Urothelium cell line (cell line): ENCODE results near the gene OCIAD1.
"Not testable (repeated sequence)": the region's sequence is repeated elsewhere in the genome, so short reads cannot be mapped to it uniquely, and the experiment has no call there.

Experiments used
- DNase-seq: peaks from one replicate; pipeline ENCODE4 v3.0.0; 2011; ENCODE audit warnings: low spot score, mixed read lengths
- FAIRE-seq: peaks from 2 replicates; lab custom pipeline; 2011; peaks lifted over from hg19 to GRCh38; lab: Jason Lieb, UNC

The OCIAD1 gene

GRCh38 chr4:48830706-48831531 is at the start of gene OCIAD1:
OCIAD1 (plus strand) TSS chr4:48831088; CDS start chr4:48832625, 1,537 bp downstream.
- peak; percentile 100 for DNase-seq
- FAIRE-seq, result peak; percentile 98

- DNase-seq, result no peak
Measured at GRCh38 chr4:48781968-48782367, 48.9 kb upstream of the OCIAD1 start.

GRCh38 chr4:48785302-48785701 is 45.6 kb upstream of the OCIAD1 start:
- no peak for DNase-seq
- no peak for FAIRE-seq

More at GRCh38 chr4:48781968-48782367, 48.9 kb upstream of the OCIAD1 start:
- no peak for FAIRE-seq

- DNase-seq, result no peak
- FAIRE-seq, result no peak
Measured at GRCh38 chr4:48786549-48786948, 44.3 kb upstream of the OCIAD1 start.

GRCh38 chr4:48787056-48787455 is 43.8 kb upstream of the OCIAD1 start:
- FAIRE-seq (no peak), DNase-seq (no peak)

GRCh38 chr4:48790561-48790960 is 40.3 kb upstream of the OCIAD1 start:
- no peak for FAIRE-seq
- DNase-seq, result no peak

- FAIRE-seq (no peak), DNase-seq (no peak)
Measured at GRCh38 chr4:48791313-48791712, 39.6 kb upstream of the OCIAD1 start.

GRCh38 chr4:48792348-48793006 is 38.4 kb upstream of the OCIAD1 start:
- FAIRE-seq, result no peak
- no peak for DNase-seq

- no peak for DNase-seq
- no peak for FAIRE-seq
Measured at GRCh38 chr4:48795108-48795507, 35.8 kb upstream of the OCIAD1 start.

- FAIRE-seq (no peak), DNase-seq (no peak)
Measured at GRCh38 chr4:48796191-48796926, 34.5 kb upstream of the OCIAD1 start.

GRCh38 chr4:48796927-48797679 is 33.8 kb upstream of the OCIAD1 start:
- FAIRE-seq (no peak), DNase-seq (no peak)

- FAIRE-seq (no peak), DNase-seq (no peak)
Measured at GRCh38 chr4:48798117-48798516, 32.8 kb upstream of the OCIAD1 start.

GRCh38 chr4:48799157-48799556 is 31.7 kb upstream of the OCIAD1 start:
- no peak for FAIRE-seq
- DNase-seq, result peak; percentile 12

GRCh38 chr4:48800155-48800554 is 30.7 kb upstream of the OCIAD1 start:
- FAIRE-seq, DNase-seq: not testable (repeated sequence)

- FAIRE-seq (no peak), DNase-seq (no peak)
Measured at GRCh38 chr4:48801016-48801715, 29.7 kb upstream of the OCIAD1 start.

- DNase-seq, result no peak
- FAIRE-seq, result peak; percentile 23
Measured at GRCh38 chr4:48804584-48805301, 26.1 kb upstream of the OCIAD1 start.

GRCh38 chr4:48812866-48813265 is 18.0 kb upstream of the OCIAD1 start:
- FAIRE-seq (no peak), DNase-seq (no peak)

GRCh38 chr4:48813964-48814363 is 16.9 kb upstream of the OCIAD1 start:
- DNase-seq (no peak), FAIRE-seq (no peak)

GRCh38 chr4:48815483-48815882 is 15.4 kb upstream of the OCIAD1 start:
- no peak for FAIRE-seq

More at GRCh38 chr4:48815483-48815882, 15.4 kb upstream of the OCIAD1 start:
- no peak for DNase-seq
